Measurements from ENCODE around the gene PSMD9.
"Not testable (repeated sequence)": the region's sequence is repeated elsewhere in the genome, so short reads cannot be mapped to it uniquely, and the experiment has no call there.

PSMD9 gene

DNA sequence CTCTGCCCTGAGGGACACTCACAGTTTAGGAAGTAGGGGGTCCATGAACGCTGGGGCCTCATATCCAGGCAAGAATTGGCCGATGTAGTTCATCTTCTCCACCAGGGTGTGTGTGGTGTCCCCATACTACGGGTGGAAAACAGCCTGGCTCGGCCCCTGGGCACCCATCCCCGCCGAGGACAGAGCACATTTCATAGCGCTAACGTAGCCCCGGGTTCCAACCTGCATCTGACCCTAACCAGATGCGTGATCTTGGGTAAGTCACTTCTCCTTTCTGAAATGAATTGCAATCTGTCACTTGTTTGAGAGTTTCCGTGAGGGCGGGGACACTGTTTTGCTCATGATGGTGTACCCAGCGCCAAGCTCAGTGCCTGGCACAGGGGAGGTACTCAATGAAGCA lies 38.9 kb upstream of the PSMD9 start:
- DNase-seq (ENCODE audit: extremely low read depth, low read depth) = no peak
- TF ChIP-seq CTCF (IDR thresholded peaks at IDR 0.05; ENCODE audit: low read depth, low read length, missing control alignments) = no peak
- no peak overlapping the region for H3K4me3 ChIP-seq (replicated peaks; ENCODE audit: low read depth, low read length)

DNA sequence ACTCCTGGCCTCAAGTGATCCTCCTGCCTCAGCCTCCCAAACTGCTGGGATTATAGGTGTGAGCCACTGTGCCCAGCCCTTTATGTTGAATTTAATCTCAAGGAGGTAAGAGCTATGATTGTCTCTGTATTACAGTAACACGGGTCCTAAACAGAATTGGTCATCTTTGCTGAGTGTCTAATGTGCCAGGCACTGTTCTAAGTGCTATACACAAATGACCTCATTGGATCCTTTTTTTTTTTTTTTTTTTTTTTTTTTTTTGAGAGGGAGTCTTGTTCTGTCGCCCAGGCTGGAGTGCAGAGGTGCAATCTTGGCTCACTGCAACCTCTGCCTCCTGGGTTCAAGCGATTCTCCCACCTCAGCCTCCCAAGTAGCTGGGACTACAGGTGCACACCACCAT lies 36.2 kb upstream of the PSMD9 start:
- not testable (repeated sequence) for DNase-seq (ENCODE audit: extremely low read depth, low read depth); H3K4me3 ChIP-seq (replicated peaks; ENCODE audit: low read depth, low read length)

- no peak overlapping the region for H3K4me3 ChIP-seq (replicated peaks; ENCODE audit: low read depth, low read length)
- no peak for TF ChIP-seq CTCF (IDR thresholded peaks at IDR 0.05; ENCODE audit: low read depth, low read length, missing control alignments)
- DNase-seq (ENCODE audit: extremely low read depth, low read depth) = no peak
These were observed 31.0 kb upstream of the PSMD9 start for GRCh38 chr12:121857322-121858246.

GRCh38 chr12:121858318-121858661 lies 30.3 kb upstream of the PSMD9 start:
- H3K4me3 ChIP-seq (replicated peaks; ENCODE audit: low read depth, low read length) = no peak overlapping the region
- no peak for TF ChIP-seq CTCF (IDR thresholded peaks at IDR 0.05; ENCODE audit: low read depth, low read length, missing control alignments)
- no peak for DNase-seq (ENCODE audit: extremely low read depth, low read depth)

GRCh38 chr12:121858662-121859572 lies 29.7 kb upstream of the PSMD9 start, which contains the start of gene HPD:
Gene HPD, minus strand, starts transcription at chr12:121858859. Its CDS starts 36 bp downstream, at chr12:121858823.
- TF ChIP-seq CTCF (IDR thresholded peaks at IDR 0.05; ENCODE audit: low read depth, low read length, missing control alignments) = no peak
- peak; percentile 66 for DNase-seq (ENCODE audit: extremely low read depth, low read depth)
- H3K4me3 ChIP-seq (replicated peaks; ENCODE audit: low read depth, low read length) = no peak within 1 kb of the TSS

DNA sequence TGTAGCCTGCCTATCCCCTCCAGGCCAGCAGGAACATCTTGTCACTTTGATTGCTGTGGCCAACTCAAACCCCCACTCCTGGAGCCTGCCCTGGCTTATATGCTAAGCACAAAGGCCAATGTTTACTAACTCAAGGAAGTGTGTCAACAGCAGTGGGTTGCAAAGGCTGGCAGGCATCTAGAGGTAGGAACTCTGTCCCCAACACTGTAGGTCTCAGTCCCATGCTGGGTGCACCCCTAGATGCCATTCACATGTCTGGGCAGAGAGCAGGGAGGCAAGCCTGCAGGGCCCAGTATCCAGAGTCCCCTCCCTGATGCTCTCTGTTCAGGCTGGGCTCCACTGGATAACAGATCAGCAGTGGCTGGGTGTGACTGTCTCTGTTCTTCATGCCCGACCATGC lies 28.3 kb upstream of the PSMD9 start:
- H3K4me3 ChIP-seq (replicated peaks; ENCODE audit: low read depth, low read length) = no peak overlapping the region
- DNase-seq (ENCODE audit: extremely low read depth, low read depth) = no peak
- TF ChIP-seq CTCF (IDR thresholded peaks at IDR 0.05; ENCODE audit: low read depth, low read length, missing control alignments) = no peak

DNA sequence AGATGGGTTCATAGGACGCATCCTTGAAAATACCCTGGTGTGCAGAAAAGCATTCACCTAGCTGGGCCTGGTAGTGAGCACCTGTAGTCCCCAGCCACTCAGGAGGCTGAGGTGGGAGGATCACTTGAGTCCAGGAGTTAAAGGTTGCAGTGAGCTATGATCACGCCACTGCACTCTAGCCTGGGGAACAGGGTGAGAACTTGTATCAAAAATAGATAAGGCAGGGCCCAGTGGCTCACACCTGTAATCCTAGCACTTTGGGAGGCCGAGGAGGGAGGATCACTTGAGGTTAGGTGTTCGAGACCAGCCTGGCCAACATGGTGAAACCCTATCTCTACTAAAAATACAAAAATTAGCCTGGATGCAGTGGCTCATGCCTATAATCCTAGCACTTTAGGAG lies 27.9 kb upstream of the PSMD9 start:
- DNase-seq (ENCODE audit: extremely low read depth, low read depth); H3K4me3 ChIP-seq (replicated peaks; ENCODE audit: low read depth, low read length): not testable (repeated sequence)

All from HFF-Myc (cell line).